Keratinocyte (primary cell): ENCODE results near the gene RGS17. TPM values are rescaled to one million over a fixed set of nuclear protein-coding genes. Genes with fewer than 3 reads are reported as not detected.

Source experiments
- DNase-seq: peaks from one replicate; pipeline ENCODE4 v3.0.0-alpha.2; 2011; ENCODE audit warnings: low read depth, missing footprints, low spot score
- FAIRE-seq: peaks from 2 replicates; lab custom pipeline; 2011; peaks lifted over from hg19 to GRCh38; lab: Jason Lieb, UNC
- H2AFZ ChIP-seq: 2 replicates; pipeline ENCODE4 v1.6.0; 2012; ENCODE audit warnings: low read length, control low read depth, inconsistent platforms; ENCODE audit not compliant: control insufficient read depth
- H3K27ac ChIP-seq: 2 replicates; pipeline ENCODE4 v1.5.1; 2011; ENCODE audit warnings: low read length; ENCODE audit not compliant: control insufficient read depth, insufficient read depth
- H3K27me3 ChIP-seq: 3 replicates; pipeline ENCODE4 v1.6.0; 2011; ENCODE audit warnings: low read length; ENCODE audit not compliant: control insufficient read depth, insufficient read depth; ENCODE audit errors: extremely low read depth
- H3K36me3 ChIP-seq, 2 experiments: 2 replicates in 1 of 2; 3 replicates in 1 of 2; pipeline ENCODE4 v1.5.1; 2011; ENCODE audit warnings: low read length in 2 of 2, mild to moderate bottlenecking in 1 of 2; ENCODE audit not compliant: control insufficient read depth in 2 of 2, insufficient read depth in 2 of 2; ENCODE audit errors: extremely low read depth in 1 of 2
- H3K4me1 ChIP-seq: 3 replicates; pipeline ENCODE4 v1.5.1; 2011; ENCODE audit warnings: low read length; ENCODE audit not compliant: control insufficient read depth, insufficient read depth; ENCODE audit errors: extremely low read depth
- H3K4me2 ChIP-seq: 3 replicates; pipeline ENCODE4 v1.6.0; 2011; ENCODE audit warnings: low read depth, low read length; ENCODE audit not compliant: control insufficient read depth, insufficient read depth; ENCODE audit errors: extremely low read depth
- H3K4me3 ChIP-seq, 3 experiments: fragments of 200-600 bp in 1 of 3; sonication (generic) in 1 of 3; 2 replicates in 2 of 3; 3 replicates in 1 of 3; pipeline ENCODE4 v1.5.1; 2011 to 2016; ENCODE audit warnings: low read length in 3 of 3, mild to moderate bottlenecking in 3 of 3, control low read depth in 2 of 3, inconsistent platforms in 1 of 3, low read depth in 1 of 3, mixed read lengths in 1 of 3, mixed run types in 1 of 3, moderate library complexity in 1 of 3; ENCODE audit not compliant: control insufficient read depth in 2 of 3, insufficient read depth in 2 of 3; ENCODE audit errors: extremely low read depth in 1 of 3
- H3K79me2 ChIP-seq: 2 replicates; pipeline ENCODE4 v1.6.0; 2012; ENCODE audit warnings: low read length; ENCODE audit not compliant: control insufficient read depth, insufficient read depth
- H3K9ac ChIP-seq: 3 replicates; pipeline ENCODE4 v1.6.0; 2011; ENCODE audit warnings: low read length; ENCODE audit not compliant: control insufficient read depth, insufficient read depth; ENCODE audit errors: extremely low read depth
- H3K9me1 ChIP-seq: 3 replicates; pipeline ENCODE4 v1.6.0; 2011; ENCODE audit warnings: low read length; ENCODE audit not compliant: control insufficient read depth, insufficient read depth; ENCODE audit errors: extremely low read depth
- H3K9me3 ChIP-seq: 2 replicates; pipeline ENCODE4 v1.5.1; 2012; ENCODE audit warnings: low read depth, low read length; ENCODE audit not compliant: control insufficient read depth
- H4K20me1 ChIP-seq: 3 replicates; pipeline ENCODE4 v1.6.0; 2011; ENCODE audit warnings: low read length; ENCODE audit not compliant: control insufficient read depth, insufficient read depth; ENCODE audit errors: extremely low read depth
- EZH2 ChIP-seq: IDR thresholded peaks from one replicate; pipeline ENCODE4 v1.6.1; 2012; ENCODE audit warnings: inconsistent platforms, mild to moderate bottlenecking, low read length, moderate library complexity
- dilution Hi-C: fragments of 300-500 bp; cut with MboI; formaldehyde crosslinking; loops from one replicate; pipeline ENCODE4 v1.7.0; 2020; ENCODE audit warnings: low sequenced_read_pairs; ENCODE audit not compliant: extremely low pct_ligation_motif_present
- polyA plus RNA-seq, 5 experiments: library from polyadenylated mRNA; depleted of rRNA in 3 of 5; stranded (reverse) in 3 of 5; stranded (forward) in 1 of 5; unstranded in 1 of 5; fragments of >200 nt; gene quantifications; 1 replicate in 1 of 5; 2 replicates in 3 of 5; 3 replicates in 1 of 5; pipeline versions ENCODE4 v1.2.1 to v1.2.3, GENCODE V29; 2011 to 2012; ENCODE audit warnings: missing spikeins in 2 of 5, low read depth in 1 of 5, low replicate concordance in 1 of 5
- TF ChIP-seq, protein P1 (sequence below), 3 experiments: IDR thresholded peaks in 1 of 3; conservative IDR thresholded peaks in 1 of 3; optimal IDR thresholded peaks in 1 of 3; 2 replicates in 2 of 3; 3 replicates in 1 of 3; pipeline versions ENCODE3 to v1.5.1; 2011; ENCODE audit warnings: low read length in 3 of 3, mild to moderate bottlenecking in 3 of 3, moderate library complexity in 2 of 3, control low read depth in 1 of 3, inconsistent platforms in 1 of 3; ENCODE audit not compliant: insufficient read depth in 2 of 3; ENCODE audit errors: extremely low read depth in 1 of 3

RGS17 gene
- polyA plus RNA-seq, 1 donor (not counting 4 experiments of a cell fraction or from before 2014, with no cell fraction given), result 0.22 TPM

DNA sequence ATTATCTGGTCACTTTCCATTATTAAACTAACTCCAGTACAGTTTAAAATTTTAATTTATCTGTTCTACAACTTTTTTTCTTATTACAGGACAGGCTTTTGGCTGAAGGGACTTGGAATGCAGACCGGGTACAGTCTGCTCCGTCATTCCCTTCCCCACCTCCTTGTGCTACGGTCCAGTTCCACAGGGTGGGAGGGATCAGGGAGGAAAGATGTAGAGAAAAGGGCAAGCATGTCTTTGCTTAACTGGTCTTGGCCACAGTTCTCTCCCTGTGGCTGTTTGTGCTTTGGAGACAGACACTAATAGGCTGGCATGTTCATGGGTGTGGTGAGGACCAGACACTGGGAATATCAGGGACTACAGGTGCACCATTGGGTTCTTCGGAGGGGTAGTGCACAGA lies 12.1 kb upstream of the RGS17 start:
- dilution Hi-C loops, result no loop called here
- no peaks in the 10 kb centered on the region for H3K36me3 ChIP-seq

DNA sequence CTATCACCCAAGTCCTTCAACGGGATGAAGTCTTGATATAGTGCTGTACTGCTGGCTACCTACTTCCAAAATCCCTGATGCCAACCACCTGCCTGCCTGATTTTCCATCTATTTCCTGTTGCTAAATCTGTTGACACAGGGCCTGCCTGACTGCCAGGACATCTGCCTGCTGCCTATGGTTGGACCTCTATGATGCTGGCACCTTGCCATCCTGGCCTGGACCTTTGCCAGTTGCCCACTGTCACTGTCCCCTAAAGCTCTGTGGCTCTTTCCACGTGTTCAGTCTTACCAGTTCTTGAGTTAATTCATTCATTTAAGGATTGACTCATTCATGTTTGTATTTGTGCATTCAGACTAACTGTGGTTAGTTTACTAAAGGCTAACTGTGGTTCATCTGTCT lies 9.2 kb upstream of the RGS17 start:
- Histone ChIP-seq H3K27me3 (no peaks in the 10 kb centered on the region), H3K9ac (no peak overlapping the region), H3K27ac (no peak overlapping the region), H3K9me3 (no peaks in the 10 kb centered on the region), H3K79me2 (no peaks in the 10 kb centered on the region), H2AFZ (no peak overlapping the region), H3K4me3 (no peak overlapping the region), H3K4me2 (no peak overlapping the region), H3K4me1 (no peaks in the 10 kb centered on the region), H3K9me1 (no peaks in the 10 kb centered on the region), H4K20me1 (no peaks in the 10 kb centered on the region), H3K36me3 (no peaks in the 10 kb centered on the region)
- DNase-seq (no peak), FAIRE-seq (no peak)
- TF ChIP-seq, protein P1, sequence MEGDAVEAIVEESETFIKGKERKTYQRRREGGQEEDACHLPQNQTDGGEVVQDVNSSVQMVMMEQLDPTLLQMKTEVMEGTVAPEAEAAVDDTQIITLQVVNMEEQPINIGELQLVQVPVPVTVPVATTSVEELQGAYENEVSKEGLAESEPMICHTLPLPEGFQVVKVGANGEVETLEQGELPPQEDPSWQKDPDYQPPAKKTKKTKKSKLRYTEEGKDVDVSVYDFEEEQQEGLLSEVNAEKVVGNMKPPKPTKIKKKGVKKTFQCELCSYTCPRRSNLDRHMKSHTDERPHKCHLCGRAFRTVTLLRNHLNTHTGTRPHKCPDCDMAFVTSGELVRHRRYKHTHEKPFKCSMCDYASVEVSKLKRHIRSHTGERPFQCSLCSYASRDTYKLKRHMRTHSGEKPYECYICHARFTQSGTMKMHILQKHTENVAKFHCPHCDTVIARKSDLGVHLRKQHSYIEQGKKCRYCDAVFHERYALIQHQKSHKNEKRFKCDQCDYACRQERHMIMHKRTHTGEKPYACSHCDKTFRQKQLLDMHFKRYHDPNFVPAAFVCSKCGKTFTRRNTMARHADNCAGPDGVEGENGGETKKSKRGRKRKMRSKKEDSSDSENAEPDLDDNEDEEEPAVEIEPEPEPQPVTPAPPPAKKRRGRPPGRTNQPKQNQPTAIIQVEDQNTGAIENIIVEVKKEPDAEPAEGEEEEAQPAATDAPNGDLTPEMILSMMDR (optimal IDR thresholded peaks at IDR 0.05 in 1 of 3, IDR thresholded peaks at IDR 0.05 in 1 of 3, conservative IDR thresholded peaks at IDR 0.05 in 1 of 3; ENCODE audit: extremely low read depth in 1 of 3, insufficient read depth in 2 of 3, low read length in 3 of 3), result no peak
- no peak for TF ChIP-seq EZH2
- dilution Hi-C loops, result no loop called here

More for the DNA sequence above, 12.1 kb upstream of the RGS17 start:
- H3K27me3 ChIP-seq, result no peaks in the 10 kb centered on the region
- DNase-seq (no peak), FAIRE-seq (no peak)
- TF ChIP-seq EZH2, result no peak
- TF ChIP-seq, protein P1 (optimal IDR thresholded peaks at IDR 0.05 in 1 of 3, IDR thresholded peaks at IDR 0.05 in 1 of 3, conservative IDR thresholded peaks at IDR 0.05 in 1 of 3; ENCODE audit: extremely low read depth in 1 of 3, insufficient read depth in 2 of 3, low read length in 3 of 3), result no peak
- no peaks in the 10 kb centered on the region for H3K9me1 ChIP-seq
- H3K9ac ChIP-seq, result no peak overlapping the region
- H3K4me3 ChIP-seq, result no peak overlapping the region
- no peak overlapping the region for H3K27ac ChIP-seq
- no peaks in the 10 kb centered on the region for H3K79me2 ChIP-seq
- no peaks in the 10 kb centered on the region for H3K4me1 ChIP-seq
- no peaks in the 10 kb centered on the region for H4K20me1 ChIP-seq
- no peak overlapping the region for H3K4me2 ChIP-seq
- H2AFZ ChIP-seq, result no peak overlapping the region
- no peaks in the 10 kb centered on the region for H3K9me3 ChIP-seq
